Measurements from ENCODE around the gene BAIAP3.

Gene BAIAP3

GRCh38 chr16:1334739-1335138, 1.3 kb downstream of the BAIAP3 start:
- H3K27me3 ChIP-seq = peaks cover 78% of the 10 kb centered on the region
- H3K9me3 ChIP-seq = peaks cover 5% of the 10 kb centered on the region; the same call in 1 of the 2 replicates
- H3K36me3 ChIP-seq = no peaks in the 10 kb centered on the region
- DNase-seq = no peak
- TF ChIP-seq CTCF (IDR thresholded peaks at IDR 0.05; ENCODE audit: low read depth, low read length) = no peak
- H3K4me1 ChIP-seq = peaks cover 7% of the 10 kb centered on the region; the same call in 1 of the 2 replicates
- H3K4me3 ChIP-seq (ENCODE audit: low read depth, low read length) = no peak overlapping the region

GRCh38 chr16:1335211-1335971, 1.9 kb downstream of the BAIAP3 start:
- H3K27me3 ChIP-seq = peaks cover 78% of the 10 kb centered on the region
- no peak for TF ChIP-seq CTCF (IDR thresholded peaks at IDR 0.05; ENCODE audit: low read depth, low read length)
- no peak for DNase-seq
- no peak overlapping the region for H3K4me3 ChIP-seq (ENCODE audit: low read depth, low read length)
- H3K4me1 ChIP-seq = peaks cover 7% of the 10 kb centered on the region; the same call in 1 of the 2 replicates
- H3K9me3 ChIP-seq = peaks cover 2% of the 10 kb centered on the region; the same call in 1 of the 2 replicates
- H3K36me3 ChIP-seq = no peaks in the 10 kb centered on the region

GRCh38 chr16:1335996-1336395, 2.6 kb downstream of the BAIAP3 start:
- no peak for DNase-seq
- no peaks in the 10 kb centered on the region for H3K9me3 ChIP-seq
- H3K4me1 ChIP-seq = peaks cover 7% of the 10 kb centered on the region; the same call in 1 of the 2 replicates
- no peak overlapping the region for H3K4me3 ChIP-seq (ENCODE audit: low read depth, low read length)
- peaks cover 78% of the 10 kb centered on the region for H3K27me3 ChIP-seq
- TF ChIP-seq CTCF (IDR thresholded peaks at IDR 0.05; ENCODE audit: low read depth, low read length) = peak; percentile 16; the same call in 1 of the 2 replicates
- no peaks in the 10 kb centered on the region for H3K36me3 ChIP-seq

- Histone ChIP-seq H3K36me3 (no peaks in the 10 kb centered on the region), H3K9me3 (no peaks in the 10 kb centered on the region), H3K4me3 (ENCODE audit: low read depth, low read length) (no peak overlapping the region), H3K27me3 (peaks cover 77% of the 10 kb centered on the region), H3K4me1 (peaks cover 7% of the 10 kb centered on the region; the same call in 1 of the 2 replicates)
- DNase-seq = no peak
- TF ChIP-seq CTCF (IDR thresholded peaks at IDR 0.05; ENCODE audit: low read depth, low read length) = no peak
These were observed 3.2 kb downstream of the BAIAP3 start for GRCh38 chr16:1336619-1337018.

- no peak for TF ChIP-seq CTCF (IDR thresholded peaks at IDR 0.05; ENCODE audit: low read depth, low read length)
- peaks cover 3% of the 10 kb centered on the region for H3K4me1 ChIP-seq
- no peaks in the 10 kb centered on the region for H3K9me3 ChIP-seq
- H3K4me3 ChIP-seq (ENCODE audit: low read depth, low read length) = no peak overlapping the region
- H3K36me3 ChIP-seq = no peaks in the 10 kb centered on the region
- DNase-seq = peak; percentile 46
- H3K27me3 ChIP-seq = peaks cover 68% of the 10 kb centered on the region
These were observed 4.0 kb downstream of the BAIAP3 start for GRCh38 chr16:1337486-1337885.

- peak; percentile 70 for TF ChIP-seq CTCF (IDR thresholded peaks at IDR 0.05; ENCODE audit: low read depth, low read length)
- DNase-seq = peak; percentile 78
- H3K9me3 ChIP-seq = no peaks in the 10 kb centered on the region
- peaks cover 5% of the 10 kb centered on the region for H3K4me1 ChIP-seq
- peaks cover 61% of the 10 kb centered on the region for H3K27me3 ChIP-seq
- H3K36me3 ChIP-seq = no peaks in the 10 kb centered on the region
- no peak overlapping the region for H3K4me3 ChIP-seq (ENCODE audit: low read depth, low read length)
These were observed 4.8 kb downstream of the BAIAP3 start for GRCh38 chr16:1338119-1338730.

Measured in BE2C (cell line).